HL-60/S4 (cell line): Measurements from ENCODE around the gene LCN2.

Experiments
- in situ Hi-C: fragments of 300-500 bp; cut with MboI; formaldehyde crosslinking; loops from 2 replicates; pipeline ENCODE4 v1.14.3; 2022; ENCODE audit warnings: low sequenced_read_pairs

The LCN2 gene

GRCh38 chr9:128190516-128191405, 41.5 kb downstream of the LCN2 start:
- in situ Hi-C loops = no loop called here

GRCh38 chr9:128191406-128192046, 42.3 kb downstream of the LCN2 start, which contains the start of gene CIZ1:
Gene CIZ1, minus strand, starts transcription at chr9:128191572. Its CDS starts 715 bp downstream, at chr9:128190857.
- in situ Hi-C loops = no loop called here

DNA sequence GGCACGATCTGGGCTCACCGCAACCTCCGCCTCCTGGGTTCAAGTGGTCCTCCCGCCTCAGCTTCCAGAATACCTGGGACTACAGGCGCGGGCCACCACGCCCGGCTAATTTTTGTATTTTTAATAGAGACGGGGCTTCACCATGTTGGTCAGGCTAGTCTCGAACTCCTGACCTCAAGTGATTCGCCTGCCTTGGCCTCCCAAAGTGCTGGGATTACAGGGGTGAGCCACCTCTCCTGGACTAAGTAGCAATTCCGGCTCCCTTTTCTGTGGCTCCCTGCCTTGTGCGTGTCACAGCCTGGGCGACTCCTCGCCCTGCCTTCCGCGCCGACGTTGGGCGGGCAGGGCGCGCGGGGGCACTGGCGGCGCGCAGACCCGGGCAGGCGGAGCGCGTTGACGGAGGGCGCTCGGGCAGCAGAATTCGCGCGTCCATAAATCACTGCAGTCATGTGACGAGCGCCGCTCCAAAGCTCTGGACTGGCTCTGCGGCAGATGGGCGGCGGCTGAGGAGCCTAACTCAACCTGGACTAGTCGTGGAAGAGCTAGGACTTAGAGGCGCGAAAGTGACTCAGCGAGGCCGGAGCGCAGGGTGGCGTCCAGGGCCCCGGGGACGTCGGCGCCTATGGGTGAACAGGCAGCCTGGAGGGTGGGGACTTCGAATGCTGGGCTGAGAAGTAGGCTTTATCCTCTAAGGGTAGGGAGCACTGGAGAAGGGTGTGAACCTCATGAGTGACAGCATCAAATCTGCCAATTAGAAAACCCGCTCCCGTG, 43.5 kb downstream of the LCN2 start:
- in situ Hi-C loops = no loop called here

DNA sequence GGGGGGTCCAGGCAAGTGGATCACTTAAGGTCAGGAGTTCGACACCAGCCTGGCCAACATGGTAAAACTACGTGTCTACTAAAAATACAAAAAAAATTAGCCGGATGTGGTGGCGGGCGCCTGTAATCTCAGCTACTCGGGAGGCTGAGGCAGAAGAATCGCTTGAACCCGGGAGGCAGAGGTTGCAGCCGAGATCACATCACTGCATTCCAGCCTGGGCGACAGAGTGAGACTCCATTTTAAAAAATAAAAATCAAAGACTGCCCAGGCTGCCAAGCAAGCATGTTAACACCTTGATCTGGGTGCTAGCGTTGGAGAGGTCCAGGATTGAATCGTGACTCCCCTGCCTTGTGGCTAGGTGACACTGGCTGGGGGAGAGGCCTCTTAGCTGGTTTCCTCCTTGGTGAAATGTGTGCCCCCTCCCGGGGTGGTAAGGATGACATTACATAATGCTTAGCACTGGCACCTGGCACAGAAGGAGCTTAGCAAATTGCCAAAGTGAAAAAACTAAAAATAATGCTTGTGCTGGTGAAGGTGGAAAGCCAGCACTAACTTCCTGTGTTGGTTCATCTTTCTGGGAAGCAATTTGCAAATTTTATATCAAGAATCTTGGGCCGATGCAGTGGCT, 44.3 kb downstream of the LCN2 start:
- in situ Hi-C loops = no loop called here

GRCh38 chr9:128201441-128202369, 52.5 kb downstream of the LCN2 start:
- in situ Hi-C loops = no loop called here

DNA sequence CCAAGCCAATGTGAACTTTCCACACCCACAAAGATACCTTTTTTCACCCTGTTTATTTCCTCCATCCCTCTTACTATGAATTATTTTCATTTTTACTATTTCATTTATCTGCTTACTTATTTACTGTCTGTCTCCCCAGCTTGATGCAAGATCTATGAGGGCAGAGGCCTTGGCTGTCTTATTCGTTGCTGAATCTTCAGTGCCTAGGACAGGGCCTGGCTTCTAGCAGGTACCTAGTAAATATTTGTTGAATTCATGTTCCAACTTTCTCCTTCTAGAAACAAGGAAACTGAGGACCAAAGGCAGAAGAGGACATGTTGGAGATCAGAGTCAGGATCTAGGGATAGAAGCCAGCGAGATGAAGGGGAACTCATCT, 53.4 kb downstream of the LCN2 start:
- in situ Hi-C loops = no loop called here
